ENCODE measurements around the gene A2M. TPM values are rescaled to one million over a fixed set of nuclear protein-coding genes. Genes with fewer than 3 reads are reported as not detected.

The A2M gene
- total RNA-seq, 1 experiment from 2014 or later: 1.9 TPM

- TF ChIP-seq HMGA2 (CRISPR knock-in tag; IDR thresholded peaks at IDR 0.05): no peak
- TF ChIP-seq ZNF423 (CRISPR knock-in tag; IDR thresholded peaks at IDR 0.05): no peak
- no peak for TF ChIP-seq MXD4 (CRISPR knock-in tag; IDR thresholded peaks at IDR 0.05; ENCODE audit: borderline replicate concordance)
Observed at GRCh38 chr12:9081667-9082427, 33.9 kb downstream of the A2M start (continued).

- Mint-ChIP-seq H3K27me3 (ENCODE audit: low read depth) (no peaks in the 10 kb centered on the region; the same call in 1 of the 2 replicates), H3K4me3 (no peak overlapping the region), H3K9me3 (peaks cover 32% of the 10 kb centered on the region), H3K4me1 (peaks cover 2% of the 10 kb centered on the region; the same call in 1 of the 2 replicates), H3K27ac (no peak overlapping the region), H3K36me3 (peaks cover 21% of the 10 kb centered on the region)
- no peak for ATAC-seq
- POLR2A ChIA-PET: no interaction called here
- CTCF ChIA-PET: interaction anchor here (0.5 to 1.7 kb wide), 5 partner anchors 14 to 1007 kb away, joined by 3 to 7 read pairs (median 4); no protein-coding TSS in a partner anchor
- DNase-seq (ENCODE audit: low spot score): no peak
- no peak for TF ChIP-seq TEAD1 (CRISPR knock-in tag; IDR thresholded peaks at IDR 0.05)
- TF ChIP-seq, protein P1, sequence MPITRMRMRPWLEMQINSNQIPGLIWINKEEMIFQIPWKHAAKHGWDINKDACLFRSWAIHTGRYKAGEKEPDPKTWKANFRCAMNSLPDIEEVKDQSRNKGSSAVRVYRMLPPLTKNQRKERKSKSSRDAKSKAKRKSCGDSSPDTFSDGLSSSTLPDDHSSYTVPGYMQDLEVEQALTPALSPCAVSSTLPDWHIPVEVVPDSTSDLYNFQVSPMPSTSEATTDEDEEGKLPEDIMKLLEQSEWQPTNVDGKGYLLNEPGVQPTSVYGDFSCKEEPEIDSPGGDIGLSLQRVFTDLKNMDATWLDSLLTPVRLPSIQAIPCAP (CRISPR knock-in tag; IDR thresholded peaks at IDR 0.05): no peak
- no peak for TF ChIP-seq ZNF512 (CRISPR knock-in tag; IDR thresholded peaks at IDR 0.05; ENCODE audit: borderline replicate concordance)
- no peak for TF ChIP-seq GRHL2 (CRISPR knock-in tag; IDR thresholded peaks at IDR 0.05; ENCODE audit: insufficient replicate concordance, severe bottlenecking)
- no peak for TF ChIP-seq USF2 (CRISPR knock-in tag; IDR thresholded peaks at IDR 0.05)
- TF ChIP-seq GTF2I (CRISPR knock-in tag; conservative IDR thresholded peaks at IDR 0.05): no peak
Observed at GRCh38 chr12:9079883-9080675, 35.6 kb downstream of the A2M start.

GRCh38 chr12:9079082-9079481 lies 36.6 kb downstream of the A2M start:
- Mint-ChIP-seq H3K36me3 (peaks cover 16% of the 10 kb centered on the region), H3K27ac (no peak overlapping the region), H3K9me3 (peaks cover 22% of the 10 kb centered on the region), H3K4me3 (no peak overlapping the region), H3K4me1 (peaks cover 2% of the 10 kb centered on the region; the same call in 1 of the 2 replicates), H3K27me3 (ENCODE audit: low read depth) (no peaks in the 10 kb centered on the region; the same call in 1 of the 2 replicates)
- TF ChIP-seq CREM (CRISPR knock-in tag; IDR thresholded peaks at IDR 0.05) (no peak), SP1 (CRISPR knock-in tag; conservative IDR thresholded peaks at IDR 0.05) (no peak), TEAD1 (CRISPR knock-in tag; IDR thresholded peaks at IDR 0.05) (no peak), HMGXB4 (CRISPR knock-in tag; IDR thresholded peaks at IDR 0.05) (no peak), GRHL2 (CRISPR knock-in tag; IDR thresholded peaks at IDR 0.05; ENCODE audit: insufficient replicate concordance, severe bottlenecking) (no peak), ZNF232 (CRISPR knock-in tag; IDR thresholded peaks at IDR 0.05) (no peak), EMX1 (CRISPR knock-in tag; IDR thresholded peaks at IDR 0.05) (no peak)
- CTCF ChIA-PET: interaction anchor here (1.1 to 1.7 kb wide), 4 partner anchors 13 to 535 kb away, joined by 3 to 7 read pairs (median 5); no protein-coding TSS in a partner anchor
- POLR2A ChIA-PET: no interaction called here
- ATAC-seq: no peak
- no peak for DNase-seq (ENCODE audit: low spot score)

Data from WTC11 (cell line).